Measurements from ENCODE around the gene PGM2L1.
A peak's percentile ranks its signal among the peaks of the same experiment; 100 is the strongest.
"Not testable (repeated sequence)": the region's sequence is repeated elsewhere in the genome, so short reads cannot be mapped to it uniquely, and the experiment has no call there.

PGM2L1 gene

GRCh38 chr11:74398244-74399159 lies at the start of gene PGM2L1:
Gene PGM2L1, minus strand, starts transcription at chr11:74398433. Its CDS starts 272 bp downstream, at chr11:74398161.
- DNase-seq, result peak; percentile 93

GRCh38 chr11:74447720-74448119 lies 49.5 kb upstream of the PGM2L1 start:
- no peak for DNase-seq

- DNase-seq, result no peak
Observed at GRCh38 chr11:74446532-74446938, 48.3 kb upstream of the PGM2L1 start.

GRCh38 chr11:74444173-74444826 lies 46.1 kb upstream of the PGM2L1 start:
- no peak for DNase-seq

- no peak for DNase-seq
Observed at GRCh38 chr11:74443071-74443864, 45.0 kb upstream of the PGM2L1 start.

GRCh38 chr11:74442636-74443035 lies 44.4 kb upstream of the PGM2L1 start:
- DNase-seq, result no peak

GRCh38 chr11:74438681-74439080 lies 40.4 kb upstream of the PGM2L1 start:
- DNase-seq, result no peak

- no peak for DNase-seq
Observed at GRCh38 chr11:74437441-74438042, 39.3 kb upstream of the PGM2L1 start.

GRCh38 chr11:74434528-74434927 lies 36.3 kb upstream of the PGM2L1 start:
- DNase-seq, result no peak

- no peak for DNase-seq
Observed at GRCh38 chr11:74429205-74429604, 31.0 kb upstream of the PGM2L1 start.

GRCh38 chr11:74427384-74427886 lies 29.2 kb upstream of the PGM2L1 start:
- no peak for DNase-seq

GRCh38 chr11:74425100-74425499 lies 26.9 kb upstream of the PGM2L1 start:
- DNase-seq, result no peak

- no peak for DNase-seq
Observed at GRCh38 chr11:74418509-74418895, 20.3 kb upstream of the PGM2L1 start.

GRCh38 chr11:74417860-74418508 lies 19.8 kb upstream of the PGM2L1 start:
- DNase-seq, result no peak

- DNase-seq, result no peak
Observed at GRCh38 chr11:74417379-74417804, 19.2 kb upstream of the PGM2L1 start.

GRCh38 chr11:74416974-74417373 lies 18.7 kb upstream of the PGM2L1 start:
- not testable (repeated sequence) for DNase-seq

- DNase-seq, result no peak
Observed at GRCh38 chr11:74412733-74413359, 14.6 kb upstream of the PGM2L1 start.

- no peak for DNase-seq
Observed at GRCh38 chr11:74412321-74412720, 14.1 kb upstream of the PGM2L1 start.

- no peak for DNase-seq
Observed at GRCh38 chr11:74409633-74410032, 11.4 kb upstream of the PGM2L1 start.

- no peak for DNase-seq
Observed at GRCh38 chr11:74403607-74404321, 5.5 kb upstream of the PGM2L1 start.

GRCh38 chr11:74400606-74401005 lies 2.4 kb upstream of the PGM2L1 start:
- DNase-seq, result no peak

Measured in stimulated activated CD4-positive, alpha-beta T cell treated with anti-CD3 and anti-CD28 coated beads, Interleukin-4, amount 100 ng/mL, for 24 hours (primary cell).